DOHH2 (cell line): ENCODE measurements around the gene TIMM50.

Experiments
- EZH2phosphoT487 ChIP-seq: fragments of 200-600 bp; sonication (generic); IDR thresholded peaks from 2 replicates; pipeline ENCODE4 v1.6.1; 2017; ENCODE audit warnings: borderline replicate concordance, mild to moderate bottlenecking, antibody characterized with exemption, low read length, moderate library complexity, mixed read lengths
- TF ChIP-seq, protein P1 (sequence below): fragments of 200-600 bp; sonication (generic); IDR thresholded peaks from one replicate; pipeline ENCODE4 v1.5.1; 2014; ENCODE audit warnings: antibody characterized with exemption, mild to moderate bottlenecking, low read depth, low read length; ENCODE audit not compliant: poor library complexity, severe bottlenecking

DNA sequence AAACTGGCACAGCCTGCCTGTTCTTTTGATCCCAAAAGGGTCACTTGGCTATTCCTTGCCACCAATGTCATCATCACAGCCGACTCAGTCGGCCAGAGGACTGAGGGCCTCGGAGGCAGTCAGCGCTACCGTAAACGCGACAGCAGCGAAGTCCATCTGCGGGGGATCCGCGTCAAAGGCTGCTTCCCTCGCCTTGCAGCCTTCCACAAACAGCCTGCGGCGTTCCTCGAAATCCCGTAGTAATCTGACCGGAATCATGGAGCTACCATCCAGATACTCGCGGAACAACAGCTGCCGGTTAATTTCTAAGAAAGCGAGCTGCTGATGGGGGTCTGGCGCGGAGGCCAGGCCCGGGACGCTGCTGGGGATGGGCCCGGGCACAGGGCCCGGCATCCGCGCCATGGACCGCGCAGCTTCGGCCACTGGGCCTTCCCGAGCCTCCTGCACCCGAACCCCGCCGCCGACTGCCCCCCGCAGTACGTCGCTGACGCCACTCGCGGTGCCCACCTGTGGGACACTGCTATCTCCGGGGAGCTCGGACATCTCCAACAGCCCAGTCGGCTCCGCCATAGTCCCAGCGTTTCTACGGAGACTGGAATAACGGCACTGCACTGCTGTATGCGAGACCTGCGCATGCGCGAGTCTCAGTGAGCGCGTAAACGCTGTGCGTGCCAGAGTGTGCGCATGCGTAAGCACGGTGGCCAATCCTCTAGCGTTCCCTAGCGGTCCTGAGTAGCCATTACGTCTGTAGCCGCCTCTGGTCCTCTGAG is 51.8 kb downstream of the TIMM50 start, which contains the start of gene EID2B:
- TF ChIP-seq, protein P1, sequence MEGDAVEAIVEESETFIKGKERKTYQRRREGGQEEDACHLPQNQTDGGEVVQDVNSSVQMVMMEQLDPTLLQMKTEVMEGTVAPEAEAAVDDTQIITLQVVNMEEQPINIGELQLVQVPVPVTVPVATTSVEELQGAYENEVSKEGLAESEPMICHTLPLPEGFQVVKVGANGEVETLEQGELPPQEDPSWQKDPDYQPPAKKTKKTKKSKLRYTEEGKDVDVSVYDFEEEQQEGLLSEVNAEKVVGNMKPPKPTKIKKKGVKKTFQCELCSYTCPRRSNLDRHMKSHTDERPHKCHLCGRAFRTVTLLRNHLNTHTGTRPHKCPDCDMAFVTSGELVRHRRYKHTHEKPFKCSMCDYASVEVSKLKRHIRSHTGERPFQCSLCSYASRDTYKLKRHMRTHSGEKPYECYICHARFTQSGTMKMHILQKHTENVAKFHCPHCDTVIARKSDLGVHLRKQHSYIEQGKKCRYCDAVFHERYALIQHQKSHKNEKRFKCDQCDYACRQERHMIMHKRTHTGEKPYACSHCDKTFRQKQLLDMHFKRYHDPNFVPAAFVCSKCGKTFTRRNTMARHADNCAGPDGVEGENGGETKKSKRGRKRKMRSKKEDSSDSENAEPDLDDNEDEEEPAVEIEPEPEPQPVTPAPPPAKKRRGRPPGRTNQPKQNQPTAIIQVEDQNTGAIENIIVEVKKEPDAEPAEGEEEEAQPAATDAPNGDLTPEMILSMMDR: peak; percentile 90
- TF ChIP-seq EZH2phosphoT487: no peak
